ENCODE measurements around the gene KRT34. TPM values are rescaled to one million over a fixed set of nuclear protein-coding genes. Genes with fewer than 3 reads are reported as not detected.
"Not testable (repeated sequence)": the region's sequence is repeated elsewhere in the genome, so short reads cannot be mapped to it uniquely, and the experiment has no call there.

KRT34 gene
- not detected for polyA plus RNA-seq
- long read RNA-seq, donor 1, result 0 reads
- long read RNA-seq, donor 2, result 0 reads
- long read RNA-seq, donor 3, result 0 reads
- long read RNA-seq, donor 4, result 0 reads
- long read RNA-seq, donor 5, result 0 reads
- long read RNA-seq, donor 6, result 0 reads
- long read RNA-seq, donor 7, result 0 reads
- long read RNA-seq, donor 8, result 0 reads
- long read RNA-seq, donor 9, result 0 reads
- long read RNA-seq, donor 10, result 0 reads
- long read RNA-seq, donor 11, result 0 reads

GRCh38 chr17:41381943-41382342 is at the start of gene KRT34:
TSS of gene KRT34 (minus strand) at chr17:41382306. CDS start at chr17:41382246, 60 bp downstream.
- H3K9me3 ChIP-seq (ENCODE audit: control insufficient read depth, low read depth, low read length); DNase-seq; H3K4me3 ChIP-seq (ENCODE audit: low read length); H3K27me3 ChIP-seq (ENCODE audit: control insufficient read depth, insufficient read depth, low read length); H3K36me3 ChIP-seq (ENCODE audit: control insufficient read depth, insufficient read depth, low read length); H3K4me1 ChIP-seq (ENCODE audit: control insufficient read depth, insufficient read depth, low read length); H3K27ac ChIP-seq (ENCODE audit: low read length): not testable (repeated sequence)
- no CpG with 5 or more reads among the region's 13 CpGs for WGBS (ENCODE audit: insufficient coverage, low lambda C conversion rate)

GRCh38 chr17:41430376-41430775 is 48.3 kb upstream of the KRT34 start:
- no CpG with 5 or more reads among the region's 9 CpGs for WGBS (ENCODE audit: insufficient coverage, low lambda C conversion rate)
- H3K27me3 ChIP-seq (ENCODE audit: control insufficient read depth, insufficient read depth, low read length), result peaks cover 12% of the 10 kb centered on the region
- not testable (repeated sequence) for H3K9me3 ChIP-seq (ENCODE audit: control insufficient read depth, low read depth, low read length); H3K4me3 ChIP-seq (ENCODE audit: low read length); H3K4me1 ChIP-seq (ENCODE audit: control insufficient read depth, insufficient read depth, low read length); H3K27ac ChIP-seq (ENCODE audit: low read length); H3K36me3 ChIP-seq (ENCODE audit: control insufficient read depth, insufficient read depth, low read length); DNase-seq

- H3K27me3 ChIP-seq (ENCODE audit: control insufficient read depth, insufficient read depth, low read length), result peaks cover 12% of the 10 kb centered on the region
- H3K4me3 ChIP-seq (ENCODE audit: low read length), result no peak overlapping the region
- H3K36me3 ChIP-seq (ENCODE audit: control insufficient read depth, insufficient read depth, low read length), result no peaks in the 10 kb centered on the region
- no peak overlapping the region for H3K27ac ChIP-seq (ENCODE audit: low read length)
- WGBS (ENCODE audit: insufficient coverage, low lambda C conversion rate), result no CpG with 5 or more reads among the region's 7 CpGs
- DNase-seq, result no peak
- H3K4me1 ChIP-seq (ENCODE audit: control insufficient read depth, insufficient read depth, low read length), result no peaks in the 10 kb centered on the region
- no peaks in the 10 kb centered on the region for H3K9me3 ChIP-seq (ENCODE audit: control insufficient read depth, low read depth, low read length)
Observed at GRCh38 chr17:41429667-41430066, 47.6 kb upstream of the KRT34 start.

- no peaks in the 10 kb centered on the region for H3K36me3 ChIP-seq (ENCODE audit: control insufficient read depth, insufficient read depth, low read length)
- no peak for DNase-seq
- 82% methylated on average over 2 of the region's 4 CpGs for WGBS (ENCODE audit: insufficient coverage, low lambda C conversion rate)
Observed at GRCh38 chr17:41428591-41429291, 46.6 kb upstream of the KRT34 start.

GRCh38 chr17:41424111-41424635 is 42.1 kb upstream of the KRT34 start, which contains the start of gene KRT37:
TSS of gene KRT37 (minus strand) at chr17:41424585. CDS start at chr17:41424523, 62 bp downstream.
- no peak within 1 kb of the TSS for H3K4me3 ChIP-seq (ENCODE audit: low read length)
- H3K9me3 ChIP-seq (ENCODE audit: control insufficient read depth, low read depth, low read length), result no peaks in the 10 kb centered on the region
- H3K36me3 ChIP-seq (ENCODE audit: control insufficient read depth, insufficient read depth, low read length), result no peaks in the 10 kb centered on the region
- peaks cover 8% of the 10 kb centered on the region for H3K27me3 ChIP-seq (ENCODE audit: control insufficient read depth, insufficient read depth, low read length)
- no peaks in the 10 kb centered on the region for H3K4me1 ChIP-seq (ENCODE audit: control insufficient read depth, insufficient read depth, low read length)
- H3K27ac ChIP-seq (ENCODE audit: low read length), result no peak within 1 kb of the TSS
- no CpG with 5 or more reads among the region's 13 CpGs for WGBS (ENCODE audit: insufficient coverage, low lambda C conversion rate)
- DNase-seq, result no peak

More at GRCh38 chr17:41428591-41429291, 46.6 kb upstream of the KRT34 start:
- Histone ChIP-seq H3K27ac (ENCODE audit: low read length) (no peak overlapping the region), H3K4me3 (ENCODE audit: low read length) (no peak overlapping the region), H3K4me1 (ENCODE audit: control insufficient read depth, insufficient read depth, low read length) (no peaks in the 10 kb centered on the region), H3K27me3 (ENCODE audit: control insufficient read depth, insufficient read depth, low read length) (peaks cover 18% of the 10 kb centered on the region), H3K9me3 (ENCODE audit: control insufficient read depth, low read depth, low read length) (no peaks in the 10 kb centered on the region)

GRCh38 chr17:41422586-41422985 is 40.5 kb upstream of the KRT34 start:
- H3K9me3 ChIP-seq (ENCODE audit: control insufficient read depth, low read depth, low read length); DNase-seq; H3K27ac ChIP-seq (ENCODE audit: low read length); H3K36me3 ChIP-seq (ENCODE audit: control insufficient read depth, insufficient read depth, low read length); H3K4me1 ChIP-seq (ENCODE audit: control insufficient read depth, insufficient read depth, low read length); H3K4me3 ChIP-seq (ENCODE audit: low read length); H3K27me3 ChIP-seq (ENCODE audit: control insufficient read depth, insufficient read depth, low read length): not testable (repeated sequence)
- WGBS (ENCODE audit: insufficient coverage, low lambda C conversion rate), result no CpG with 5 or more reads among the region's 11 CpGs

- Histone ChIP-seq H3K4me1 (ENCODE audit: control insufficient read depth, insufficient read depth, low read length) (no peaks in the 10 kb centered on the region), H3K36me3 (ENCODE audit: control insufficient read depth, insufficient read depth, low read length) (no peaks in the 10 kb centered on the region), H3K27ac (ENCODE audit: low read length) (no peak overlapping the region), H3K27me3 (ENCODE audit: control insufficient read depth, insufficient read depth, low read length) (peaks cover 8% of the 10 kb centered on the region), H3K9me3 (ENCODE audit: control insufficient read depth, low read depth, low read length) (no peaks in the 10 kb centered on the region), H3K4me3 (ENCODE audit: low read length) (no peak overlapping the region)
- WGBS (ENCODE audit: insufficient coverage, low lambda C conversion rate), result 60% methylated on average over 1 of the region's 4 CpGs
- DNase-seq, result peak in 1 of 2 donors; percentile 9
Observed at GRCh38 chr17:41421617-41422016, 39.5 kb upstream of the KRT34 start.

GRCh38 chr17:41421116-41421515 is 39.0 kb upstream of the KRT34 start:
- DNase-seq, result peak; percentile 31 to 32
- no peaks in the 10 kb centered on the region for H3K4me1 ChIP-seq (ENCODE audit: control insufficient read depth, insufficient read depth, low read length)
- no peak overlapping the region for H3K27ac ChIP-seq (ENCODE audit: low read length)
- H3K9me3 ChIP-seq (ENCODE audit: control insufficient read depth, low read depth, low read length), result no peaks in the 10 kb centered on the region
- H3K27me3 ChIP-seq (ENCODE audit: control insufficient read depth, insufficient read depth, low read length), result peaks cover 8% of the 10 kb centered on the region
- H3K4me3 ChIP-seq (ENCODE audit: low read length), result no peak overlapping the region
- WGBS (ENCODE audit: insufficient coverage, low lambda C conversion rate), result no CpG with 5 or more reads among the region's 9 CpGs
- H3K36me3 ChIP-seq (ENCODE audit: control insufficient read depth, insufficient read depth, low read length), result no peaks in the 10 kb centered on the region

- H3K36me3 ChIP-seq (ENCODE audit: control insufficient read depth, insufficient read depth, low read length), result no peaks in the 10 kb centered on the region
- peaks cover 8% of the 10 kb centered on the region for H3K27me3 ChIP-seq (ENCODE audit: control insufficient read depth, insufficient read depth, low read length)
- no peaks in the 10 kb centered on the region for H3K9me3 ChIP-seq (ENCODE audit: control insufficient read depth, low read depth, low read length)
- no CpG with 5 or more reads among the region's 4 CpGs for WGBS (ENCODE audit: insufficient coverage, low lambda C conversion rate)
- no peaks in the 10 kb centered on the region for H3K4me1 ChIP-seq (ENCODE audit: control insufficient read depth, insufficient read depth, low read length)
- no peak for DNase-seq
- no peak overlapping the region for H3K4me3 ChIP-seq (ENCODE audit: low read length)
- no peak overlapping the region for H3K27ac ChIP-seq (ENCODE audit: low read length)
Observed at GRCh38 chr17:41420134-41420533, 38.0 kb upstream of the KRT34 start.

GRCh38 chr17:41419716-41420115 is 37.6 kb upstream of the KRT34 start:
- no peak overlapping the region for H3K27ac ChIP-seq (ENCODE audit: low read length)
- H3K4me3 ChIP-seq (ENCODE audit: low read length), result no peak overlapping the region
- no peaks in the 10 kb centered on the region for H3K4me1 ChIP-seq (ENCODE audit: control insufficient read depth, insufficient read depth, low read length)
- DNase-seq, result no peak
- H3K36me3 ChIP-seq (ENCODE audit: control insufficient read depth, insufficient read depth, low read length), result no peaks in the 10 kb centered on the region
- WGBS (ENCODE audit: insufficient coverage, low lambda C conversion rate), result no CpG with 5 or more reads among the region's 4 CpGs
- no peaks in the 10 kb centered on the region for H3K9me3 ChIP-seq (ENCODE audit: control insufficient read depth, low read depth, low read length)
- peaks cover 8% of the 10 kb centered on the region for H3K27me3 ChIP-seq (ENCODE audit: control insufficient read depth, insufficient read depth, low read length)

Measured in large intestine (tissue), 12 donors.